ENCODE measurements around the gene SWAP70. TPM values are rescaled to one million over a fixed set of nuclear protein-coding genes. Genes with fewer than 3 reads are reported as not detected.

SWAP70 gene
- total and polyA plus RNA-seq, 9 of the 15 experiments (the other 6 are each of a cell fraction or from before 2014, with no cell fraction given) = 1.7 to 4.9 (median 3.9) TPM

- peak; percentile 30 for TF ChIP-seq AFF4 (CRISPR knock-in tag; IDR thresholded peaks at IDR 0.05)
- TF ChIP-seq, protein P1, sequence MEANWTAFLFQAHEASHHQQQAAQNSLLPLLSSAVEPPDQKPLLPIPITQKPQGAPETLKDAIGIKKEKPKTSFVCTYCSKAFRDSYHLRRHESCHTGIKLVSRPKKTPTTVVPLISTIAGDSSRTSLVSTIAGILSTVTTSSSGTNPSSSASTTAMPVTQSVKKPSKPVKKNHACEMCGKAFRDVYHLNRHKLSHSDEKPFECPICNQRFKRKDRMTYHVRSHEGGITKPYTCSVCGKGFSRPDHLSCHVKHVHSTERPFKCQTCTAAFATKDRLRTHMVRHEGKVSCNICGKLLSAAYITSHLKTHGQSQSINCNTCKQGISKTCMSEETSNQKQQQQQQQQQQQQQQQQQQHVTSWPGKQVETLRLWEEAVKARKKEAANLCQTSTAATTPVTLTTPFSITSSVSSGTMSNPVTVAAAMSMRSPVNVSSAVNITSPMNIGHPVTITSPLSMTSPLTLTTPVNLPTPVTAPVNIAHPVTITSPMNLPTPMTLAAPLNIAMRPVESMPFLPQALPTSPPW (CRISPR knock-in tag; IDR thresholded peaks at IDR 0.05) = peak; percentile 97
- no peak for TF ChIP-seq GTF2F1 (IDR thresholded peaks at IDR 0.05; ENCODE audit: low read depth, low read length)
- no peak for TF ChIP-seq EWSR1 (IDR thresholded peaks at IDR 0.05; ENCODE audit: borderline replicate concordance, low read depth, partially characterized antibody)
- peak; percentile 11 for TF ChIP-seq TAF1 (IDR thresholded peaks at IDR 0.05; ENCODE audit: control insufficient read depth, extremely low read depth, insufficient read depth, low read length, severe bottlenecking)
- no peak for TF ChIP-seq ZKSCAN3 (CRISPR knock-in tag; IDR thresholded peaks at IDR 0.05)
- peak; percentile 22 for TF ChIP-seq RBM25 (IDR thresholded peaks at IDR 0.05; ENCODE audit: low read depth, low read length, severe bottlenecking)
- TF ChIP-seq RERE (CRISPR knock-in tag; IDR thresholded peaks at IDR 0.05; ENCODE audit: borderline replicate concordance) = no peak
- TF ChIP-seq SP2 (IDR thresholded peaks at IDR 0.05; ENCODE audit: extremely low read depth, low read depth, low read length, poor library complexity, severe bottlenecking) = no peak
- 0 out of 2 replicates have a peak, but pooled peaks have one; percentile 10 for TF ChIP-seq ZNF395 (CRISPR knock-in tag; IDR thresholded peaks at IDR 0.05)
- 0 out of 2 replicates have a peak, but pooled peaks have one; percentile 73 for TF ChIP-seq HIVEP1 (CRISPR knock-in tag; IDR thresholded peaks at IDR 0.05)
These were observed 94.1 kb downstream of the SWAP70 start (continued) for GRCh38 chr11:9757809-9758636.

Measured in K562 (cell line).